22Rv1 (cell line): Measurements from ENCODE around the gene TMTC1.

Experiments used
- CTCF ChIP-seq: fragments of 450-650 bp; IDR thresholded peaks from 2 replicates; pipeline ENCODE4 v1.5.1; 2017; ENCODE audit warnings: mild to moderate bottlenecking
- ZFX ChIP-seq: fragments of 450-650 bp; IDR thresholded peaks from 2 replicates; pipeline ENCODE4 v1.6.1; 2017; ENCODE audit warnings: antibody characterized with exemption, borderline replicate concordance

- TF ChIP-seq CTCF (no peak), ZFX (no peak)
Observed at GRCh38 chr12:29455087-29455486, 328.7 kb downstream of the TMTC1 start.
